Stimulated activated CD4-positive, alpha-beta T cell treated with anti-CD3 and anti-CD28 coated beads, Interleukin-1b, Interleukin-23, amount 100 ng/mL, for 48 hours (primary cell): Measurements from ENCODE around the gene WDR86.

Experiments
- DNase-seq: peaks from one replicate; pipeline ENCODE4 v3.0.0-alpha.2; 2020

WDR86 gene

DNA sequence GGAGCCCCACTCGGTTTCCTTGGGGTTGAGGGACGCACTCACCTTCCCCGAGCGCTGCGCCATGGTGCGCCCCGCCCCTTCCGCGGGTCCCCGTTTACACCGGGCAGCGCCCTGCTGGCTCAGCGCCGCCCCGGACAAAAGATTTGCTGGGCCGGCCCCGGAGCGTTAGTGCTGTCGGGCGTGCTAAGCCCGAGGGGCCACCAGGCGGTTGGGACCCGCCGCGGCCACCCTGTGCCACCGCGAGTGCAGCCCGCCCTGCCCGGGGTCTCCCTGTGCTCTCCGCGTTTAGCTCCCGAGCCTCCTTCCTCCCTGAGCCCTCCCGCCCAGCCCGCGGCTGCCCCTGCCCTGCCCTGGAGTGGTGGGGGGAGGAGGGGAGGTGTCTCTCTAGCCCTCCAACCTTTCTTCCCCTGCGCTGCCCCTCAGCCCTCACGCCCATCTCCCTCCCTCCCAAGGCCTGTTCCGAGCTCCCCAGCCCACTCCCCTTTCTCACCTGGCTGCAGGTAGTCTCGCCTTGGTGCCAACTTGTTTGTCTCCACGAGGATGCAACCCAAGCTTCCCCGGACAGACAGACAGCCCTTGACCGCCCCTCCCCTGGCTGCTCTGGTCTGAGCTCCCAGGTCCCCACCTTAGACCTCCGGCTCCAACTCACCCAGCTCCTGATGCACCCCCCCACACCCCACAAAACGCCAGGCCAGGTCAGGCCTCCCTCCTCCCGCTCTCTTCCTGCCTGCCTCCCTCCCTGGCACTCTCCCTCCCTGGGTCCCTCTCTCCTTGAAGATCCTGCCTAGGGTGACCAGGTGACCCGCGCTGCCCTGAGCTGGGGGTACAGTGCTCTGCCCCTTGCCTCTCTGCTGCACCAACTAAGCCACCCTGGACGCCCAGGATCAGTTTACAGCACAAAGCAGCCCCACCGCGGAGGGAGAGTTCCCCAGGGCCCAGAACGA, 30.3 kb upstream of the WDR86 start, which contains the start of gene CRYGN:
CRYGN (minus strand) TSS at position 287 of the 944 bp plus-strand sequence; CDS start at position 63, 224 bp downstream.
- DNase-seq = no peak

DNA sequence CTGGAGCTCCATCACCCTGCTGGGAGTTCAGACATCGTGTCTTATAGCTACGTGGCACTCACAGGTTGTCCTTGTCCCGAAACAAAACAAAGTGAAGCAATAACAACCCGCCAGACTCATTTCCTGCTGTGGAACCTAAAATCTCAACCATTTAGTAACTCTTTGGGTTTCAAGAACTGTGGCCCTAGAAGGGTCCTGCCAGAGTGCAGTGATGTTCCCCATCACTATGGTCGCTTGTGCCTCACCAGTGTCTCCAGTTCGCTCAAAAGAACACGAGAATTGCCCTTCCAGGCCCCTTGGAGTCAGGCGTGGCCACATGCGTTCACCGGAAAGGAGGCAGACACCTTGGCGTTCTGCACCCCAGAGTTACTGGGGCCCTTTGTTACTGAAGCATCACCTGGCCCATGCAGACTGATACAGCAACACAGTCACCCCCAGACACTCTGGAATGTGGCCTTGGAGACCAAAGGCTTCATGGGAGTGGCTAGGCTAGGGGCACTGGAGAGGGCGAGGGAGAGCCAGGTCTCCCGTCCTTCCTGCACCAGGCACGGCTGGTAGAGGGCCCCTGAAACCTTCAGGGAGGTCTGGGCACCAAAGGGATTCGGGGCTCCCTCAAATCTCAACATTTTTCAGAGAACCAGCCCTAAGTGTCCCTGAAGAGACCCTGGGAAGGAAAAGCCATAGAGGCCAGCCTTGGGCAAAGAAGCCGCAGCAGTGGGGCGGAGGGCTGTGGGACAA, 29.2 kb upstream of the WDR86 start:
- DNase-seq = no peak

DNA sequence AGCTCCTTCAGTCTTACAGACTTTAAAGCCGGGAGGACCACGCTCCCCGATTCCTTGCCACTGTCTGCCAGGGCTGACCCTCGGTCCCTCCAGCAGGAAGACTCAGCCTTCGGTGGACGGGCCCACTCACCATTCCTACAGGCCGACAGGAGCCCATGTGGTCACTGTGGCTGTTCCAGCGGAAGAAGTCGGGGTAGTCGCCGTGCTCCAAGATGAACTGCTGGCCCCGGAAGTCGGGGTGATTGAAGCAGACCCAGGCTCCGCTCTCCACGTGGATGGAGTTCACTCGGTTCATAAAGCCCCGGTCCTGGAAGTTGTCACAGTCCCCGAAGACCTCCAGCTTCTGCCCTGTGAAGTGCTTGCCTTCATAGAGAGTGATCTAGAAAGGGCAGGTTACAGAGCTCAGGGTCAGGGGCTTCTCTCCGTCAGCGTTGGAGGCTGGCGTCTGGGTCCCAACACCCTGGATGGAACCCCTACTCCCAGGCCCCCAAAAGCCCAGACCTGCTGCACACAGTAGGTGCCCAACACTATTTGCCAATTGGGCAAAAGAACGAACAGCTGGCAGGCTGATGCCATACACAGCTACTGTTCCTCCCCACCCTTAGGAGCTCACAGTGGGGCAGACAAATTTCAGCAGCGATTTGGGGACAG, 28.2 kb upstream of the WDR86 start:
- no peak for DNase-seq

DNA sequence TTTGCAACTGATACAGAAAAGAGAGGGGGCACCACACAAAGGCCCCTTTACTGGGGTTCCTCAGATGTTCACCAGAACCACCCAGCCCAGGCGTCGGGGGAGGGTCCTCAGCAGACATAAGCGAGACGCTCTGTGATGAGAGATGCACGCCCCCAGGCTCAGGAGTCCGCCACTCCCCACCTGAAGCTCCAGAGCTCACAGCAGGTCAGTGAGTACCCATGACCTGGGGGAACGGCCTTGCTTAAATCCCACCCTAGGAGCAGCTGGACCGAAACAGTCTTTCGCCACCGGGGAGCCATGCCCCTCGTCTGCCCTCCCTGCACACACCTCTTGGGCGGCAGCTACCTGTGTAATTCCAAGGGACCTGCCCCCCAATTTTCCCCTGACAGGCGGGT, 27.3 kb upstream of the WDR86 start:
- DNase-seq = no peak

DNA sequence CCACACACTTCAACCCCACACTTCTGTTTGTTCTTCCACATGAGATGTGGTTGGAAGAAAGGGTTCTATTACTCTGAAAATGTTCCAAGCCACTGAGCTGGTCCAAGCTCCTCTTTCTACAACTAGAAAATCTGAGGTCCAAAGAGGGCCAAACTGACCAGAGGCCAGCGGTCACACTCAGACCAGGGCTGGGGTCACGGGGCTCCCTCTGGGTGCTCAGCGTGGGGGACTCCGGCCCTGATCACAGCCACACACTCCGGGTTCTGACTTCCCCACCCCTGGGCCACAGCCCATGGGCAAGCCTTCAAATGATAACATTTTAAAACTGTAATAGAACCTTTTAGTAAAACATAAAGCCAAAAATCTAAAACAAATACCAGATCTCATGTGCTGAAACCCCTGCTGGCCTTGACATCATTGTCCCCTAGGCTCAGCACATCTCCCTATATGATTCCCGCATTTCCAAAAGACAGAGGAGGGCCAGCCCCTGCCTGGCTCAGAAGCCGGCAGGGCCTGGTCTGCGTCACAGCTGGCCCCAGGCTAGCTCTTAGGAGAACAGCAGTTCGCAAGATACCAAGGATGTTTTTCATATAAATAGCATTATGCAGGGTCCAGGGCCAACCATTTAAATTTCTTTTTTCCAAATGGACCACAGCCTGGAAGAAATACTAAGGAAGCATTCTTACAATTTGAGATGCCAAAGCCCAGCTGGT, 26.8 kb upstream of the WDR86 start:
- DNase-seq = no peak

DNA sequence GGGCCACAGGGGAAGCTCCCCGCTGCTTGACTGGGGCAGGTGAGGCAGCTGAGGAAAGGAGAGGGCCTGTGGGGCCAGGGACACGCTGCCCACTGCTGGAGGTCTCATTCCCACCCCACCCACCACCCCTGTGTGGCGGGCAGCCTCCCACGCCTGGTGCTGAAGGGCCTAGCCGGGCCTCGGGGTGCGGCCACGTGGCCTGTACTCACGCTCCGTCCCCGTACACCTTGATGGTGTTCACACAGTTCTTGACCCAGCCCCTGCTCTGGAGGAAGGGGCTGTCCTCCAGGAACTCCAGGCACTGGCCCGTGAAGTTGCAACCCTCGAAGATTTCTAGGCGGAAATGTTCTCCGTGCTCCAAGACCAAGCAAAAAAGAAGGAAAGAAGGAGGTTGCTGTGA, 26.1 kb upstream of the WDR86 start:
- no peak for DNase-seq

DNA sequence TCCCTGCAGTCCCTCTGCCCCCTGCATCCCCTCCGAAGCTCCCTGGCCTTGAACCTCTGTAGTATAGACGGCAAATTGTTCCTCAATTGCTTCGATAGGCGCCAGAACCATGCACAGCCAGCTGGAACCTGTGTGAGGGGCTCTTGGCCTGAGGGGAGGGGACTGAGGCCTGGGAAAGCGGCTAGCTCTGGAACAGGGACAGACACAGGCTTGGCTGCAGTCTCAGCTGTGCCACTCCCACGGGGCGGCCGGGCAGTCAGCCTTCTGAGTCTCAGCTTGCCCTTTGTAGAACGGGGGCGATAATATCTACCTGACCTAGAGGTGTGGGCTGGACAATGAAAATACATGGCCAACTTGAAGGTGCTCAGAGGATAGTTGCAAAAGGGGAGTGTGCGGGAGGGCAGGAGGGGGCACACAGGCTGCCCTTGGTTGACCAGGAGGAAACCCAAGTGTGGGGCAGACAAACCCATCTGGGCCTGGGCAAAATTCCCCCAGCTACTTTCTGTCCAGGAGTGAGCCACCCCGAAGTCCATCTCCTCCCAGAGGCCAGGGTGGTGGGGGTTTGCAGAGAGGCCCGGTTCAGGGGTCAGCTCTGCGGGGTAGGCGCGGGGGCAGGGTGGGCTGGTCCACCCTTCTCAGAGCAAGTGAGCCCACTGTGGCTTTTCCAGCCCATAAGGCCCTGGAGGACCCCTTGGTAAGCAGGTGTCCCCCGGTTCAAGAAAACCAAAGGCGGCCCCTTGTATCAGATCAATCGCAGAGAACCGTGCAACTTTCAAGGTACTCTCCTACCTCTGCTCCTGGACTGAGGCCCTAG, 25.5 kb upstream of the WDR86 start:
- DNase-seq = no peak

DNA sequence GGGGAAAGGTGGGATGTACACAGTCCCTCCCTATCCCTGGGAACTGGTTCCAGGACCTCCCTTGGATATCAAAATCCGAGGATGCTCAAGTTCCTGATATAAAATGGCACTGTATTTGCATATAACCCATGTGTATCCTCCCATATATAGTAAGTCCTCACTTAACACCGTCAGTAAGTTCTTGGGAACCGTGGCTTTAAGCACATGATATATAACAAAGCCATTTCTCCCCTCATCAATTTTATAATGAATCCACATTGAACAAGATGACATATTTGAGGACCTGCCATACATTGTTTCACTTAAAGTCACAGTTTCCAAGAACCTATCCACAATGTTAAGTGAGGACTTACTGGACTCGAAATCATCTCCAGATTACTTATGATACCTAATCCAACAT, 24.7 kb upstream of the WDR86 start:
- DNase-seq = no peak

DNA sequence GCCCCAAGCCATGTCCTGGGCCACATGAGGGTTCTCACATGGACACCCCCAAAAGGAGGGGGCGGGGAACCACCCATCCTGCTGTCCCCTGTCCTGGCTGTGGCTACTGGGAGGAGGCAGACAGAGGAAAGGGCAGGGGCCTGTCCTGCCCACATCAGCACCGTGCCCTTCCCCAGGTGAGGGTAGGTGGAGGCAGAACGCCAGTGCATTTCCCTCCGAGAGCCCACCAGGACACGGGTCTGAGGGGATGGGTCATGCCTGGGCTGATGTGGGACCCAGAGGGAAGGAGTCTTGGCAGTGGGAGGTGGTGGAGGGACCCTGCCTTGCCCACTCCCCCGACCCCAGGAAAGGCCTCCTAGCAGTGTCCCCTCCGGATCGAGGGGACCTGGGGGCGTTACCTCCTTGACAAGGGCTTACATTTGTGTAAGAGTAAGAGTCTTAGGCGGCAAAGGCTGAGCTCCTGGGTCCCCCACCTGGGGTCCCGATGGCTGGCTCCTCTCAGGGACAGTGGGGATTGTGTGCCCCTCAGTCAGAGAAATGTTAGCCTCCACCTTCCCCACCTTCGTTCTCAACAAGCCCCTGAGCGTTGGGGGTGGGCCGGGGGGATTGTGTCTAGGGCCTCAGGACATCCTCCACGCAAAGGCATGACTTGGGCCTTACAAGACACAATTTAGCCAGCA, 24.0 kb upstream of the WDR86 start:
- DNase-seq = no peak

DNA sequence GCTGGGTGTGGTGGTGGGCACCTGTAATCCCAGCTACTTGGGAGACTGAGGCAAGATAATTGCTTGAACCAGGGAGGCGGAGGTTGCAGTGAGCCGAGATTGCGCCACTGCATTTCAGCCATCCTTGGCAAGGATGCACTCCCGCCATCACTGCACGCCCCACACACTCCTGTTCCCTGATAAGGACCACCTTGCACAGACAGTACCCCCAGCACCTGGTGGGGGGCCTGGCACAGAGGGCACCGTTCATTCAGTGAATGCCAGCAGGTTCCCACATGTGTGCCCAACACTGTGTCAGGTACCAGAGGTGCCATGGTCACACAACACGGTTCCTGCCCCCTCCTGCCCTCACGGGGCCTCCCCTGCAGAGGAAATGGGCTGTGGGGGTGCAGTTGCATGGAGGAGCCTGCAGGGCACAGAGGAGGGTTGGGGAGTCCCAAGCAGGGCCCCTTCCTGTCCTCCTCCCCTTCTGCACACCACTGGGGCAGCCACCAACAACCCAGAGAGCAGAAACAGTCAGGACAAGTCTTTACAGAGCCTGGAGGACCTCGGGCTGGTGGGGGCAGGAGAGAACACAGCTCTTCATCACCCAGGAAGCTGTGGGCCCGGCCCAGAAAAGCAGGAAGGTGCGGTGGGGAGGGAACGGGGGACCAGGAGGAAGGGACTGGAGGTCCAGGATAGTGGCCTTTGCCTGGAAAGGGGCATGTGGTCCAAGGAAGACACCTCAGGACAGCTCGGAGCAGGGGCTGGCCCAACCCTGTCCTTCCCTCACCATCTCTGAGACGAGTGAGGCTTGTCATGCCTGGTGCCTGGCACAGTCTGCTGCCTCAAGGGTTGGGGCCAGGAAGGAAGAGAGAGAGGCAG, 23.1 kb upstream of the WDR86 start:
- DNase-seq = peak; percentile 73

DNA sequence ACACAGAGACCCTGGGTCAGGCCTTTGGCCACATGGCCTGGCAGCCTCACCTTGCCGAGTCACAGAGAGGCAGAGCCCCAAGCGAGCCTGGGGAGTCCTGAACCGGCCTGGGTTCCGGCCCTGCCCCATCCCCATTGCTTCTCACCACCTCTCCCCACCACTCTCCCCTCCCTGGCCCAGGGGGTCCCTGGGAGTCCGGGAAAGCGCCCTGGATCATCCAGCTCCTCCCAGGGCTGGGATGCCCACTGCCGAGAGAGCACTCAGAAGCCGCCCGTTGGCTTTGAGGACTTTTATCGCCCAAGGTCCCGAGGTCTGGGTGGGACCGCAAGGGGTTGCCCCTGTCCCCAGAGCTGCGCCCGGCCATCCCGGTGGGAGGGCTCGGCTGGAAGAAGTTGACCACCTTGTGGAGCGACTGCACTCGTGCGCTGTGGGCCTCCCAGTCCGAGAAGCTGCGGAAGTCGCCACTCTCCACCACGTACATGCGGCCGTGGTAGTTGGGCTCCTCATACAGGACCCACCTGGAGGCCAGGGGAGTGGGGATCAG, 22.0 kb upstream of the WDR86 start:
- DNase-seq = no peak

DNA sequence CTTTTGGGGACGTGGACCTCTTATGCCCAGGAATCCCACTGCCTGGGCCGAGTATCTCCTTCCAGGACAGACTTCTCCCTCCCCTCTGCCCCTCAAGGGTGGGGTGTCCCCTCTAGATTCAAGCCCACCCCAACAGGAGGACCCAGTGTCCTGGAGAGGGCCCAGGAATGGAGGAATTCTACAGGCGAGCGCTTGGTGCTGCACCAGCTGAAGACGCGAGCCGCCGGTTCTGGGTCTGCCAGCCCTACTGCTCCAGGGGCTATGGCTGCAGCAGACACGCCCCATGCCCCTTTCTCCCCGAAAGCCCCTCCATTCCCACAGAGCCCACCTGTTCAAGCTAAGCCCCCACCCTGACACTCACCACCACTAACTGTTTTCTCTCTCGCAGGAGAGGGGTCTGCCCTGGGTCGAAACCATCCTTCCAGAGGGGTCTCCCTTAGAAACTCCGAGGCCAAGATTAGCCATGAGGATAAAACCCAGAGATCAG, 21.5 kb upstream of the WDR86 start:
- DNase-seq = no peak

DNA sequence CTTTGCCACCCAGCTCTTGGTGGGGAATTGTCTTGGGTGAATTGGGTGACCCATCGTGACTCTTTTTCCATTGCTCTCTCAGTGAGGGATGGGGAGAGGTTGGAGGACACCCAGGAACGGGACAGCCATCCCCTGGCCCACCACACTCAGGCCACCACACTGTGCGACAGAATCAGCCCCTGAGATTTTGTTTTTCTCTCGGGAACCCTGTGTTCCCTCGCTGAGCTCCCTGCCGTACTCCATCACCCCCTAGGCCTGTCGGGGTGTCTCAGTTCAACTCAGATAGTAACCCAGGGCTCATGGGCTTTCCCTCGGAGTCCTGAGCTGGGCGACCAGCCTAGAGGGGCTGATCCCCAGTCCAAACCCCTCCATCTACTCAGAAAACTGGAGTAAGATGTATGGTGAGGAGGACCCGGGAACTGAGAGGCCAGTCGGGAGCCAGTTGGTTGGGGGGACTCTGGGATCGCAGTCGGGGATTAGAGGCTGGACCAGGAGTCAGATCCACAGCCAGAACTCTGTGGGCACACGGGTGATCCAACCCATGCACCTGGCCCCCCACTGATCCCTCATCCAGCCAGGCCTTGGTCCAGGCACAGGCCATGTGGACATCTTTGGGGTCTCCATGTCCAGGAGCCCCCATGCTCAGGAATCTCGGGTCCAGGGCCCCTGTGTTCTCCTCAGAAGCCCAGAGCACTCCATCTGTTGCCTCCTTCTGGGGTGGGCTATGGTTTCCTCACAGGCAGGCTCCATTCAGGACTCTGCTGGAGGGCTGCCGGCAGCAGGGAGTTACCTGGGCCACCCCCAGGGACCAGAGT, 20.8 kb upstream of the WDR86 start:
- no peak for DNase-seq

DNA sequence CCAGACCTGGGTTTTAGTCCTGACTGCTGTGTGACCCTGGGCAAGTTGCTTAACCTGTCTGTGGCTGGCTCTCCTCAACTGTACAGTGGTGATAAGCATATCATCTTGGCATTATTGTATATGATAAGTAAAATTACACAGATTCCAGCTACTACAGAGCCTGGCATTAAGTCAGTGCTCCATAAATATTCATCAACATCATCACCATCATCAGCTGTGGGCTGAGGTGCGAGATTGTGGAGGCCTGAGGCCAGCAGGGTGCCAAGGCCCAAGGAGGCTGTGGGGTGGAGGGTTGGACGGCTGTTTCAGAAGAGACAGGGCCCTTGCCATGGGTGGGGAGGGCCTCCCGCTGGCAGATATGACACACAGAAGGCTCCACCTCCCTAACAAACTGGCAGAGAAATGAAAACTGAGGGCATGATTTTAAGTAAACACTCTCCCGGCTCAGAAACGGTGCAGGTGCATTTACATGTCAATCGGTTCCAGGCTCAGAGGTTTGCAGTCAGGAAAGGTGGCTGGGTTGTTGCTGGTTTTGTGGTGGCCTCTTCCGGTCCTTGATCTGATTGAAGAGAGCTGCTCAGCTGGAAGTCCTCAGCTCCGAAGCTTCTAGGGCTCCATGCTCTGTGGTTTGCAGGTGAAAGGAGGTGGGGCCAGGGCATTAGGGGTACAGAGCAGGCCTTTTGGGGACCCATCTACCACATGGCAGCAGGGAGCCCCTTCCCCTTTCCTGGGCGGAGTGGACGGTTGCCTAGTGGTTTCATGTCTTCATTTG, 19.9 kb upstream of the WDR86 start:
- peak; percentile 22 for DNase-seq

DNA sequence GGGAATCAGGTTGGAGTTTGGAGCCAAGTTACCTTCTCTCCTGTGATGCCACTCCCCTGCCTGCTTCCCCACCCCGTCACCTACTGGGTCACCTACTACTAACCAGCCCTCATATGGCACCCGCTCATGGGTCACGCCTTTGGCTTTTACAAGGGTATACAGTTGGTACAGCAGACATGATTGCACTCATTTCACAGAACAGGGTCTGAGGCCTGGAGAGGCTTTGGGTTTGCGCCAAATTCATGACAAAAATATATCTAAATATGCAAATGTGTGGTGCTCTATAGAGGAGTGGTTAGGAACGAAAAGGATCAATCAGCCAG, 19.4 kb upstream of the WDR86 start:
- no peak for DNase-seq

DNA sequence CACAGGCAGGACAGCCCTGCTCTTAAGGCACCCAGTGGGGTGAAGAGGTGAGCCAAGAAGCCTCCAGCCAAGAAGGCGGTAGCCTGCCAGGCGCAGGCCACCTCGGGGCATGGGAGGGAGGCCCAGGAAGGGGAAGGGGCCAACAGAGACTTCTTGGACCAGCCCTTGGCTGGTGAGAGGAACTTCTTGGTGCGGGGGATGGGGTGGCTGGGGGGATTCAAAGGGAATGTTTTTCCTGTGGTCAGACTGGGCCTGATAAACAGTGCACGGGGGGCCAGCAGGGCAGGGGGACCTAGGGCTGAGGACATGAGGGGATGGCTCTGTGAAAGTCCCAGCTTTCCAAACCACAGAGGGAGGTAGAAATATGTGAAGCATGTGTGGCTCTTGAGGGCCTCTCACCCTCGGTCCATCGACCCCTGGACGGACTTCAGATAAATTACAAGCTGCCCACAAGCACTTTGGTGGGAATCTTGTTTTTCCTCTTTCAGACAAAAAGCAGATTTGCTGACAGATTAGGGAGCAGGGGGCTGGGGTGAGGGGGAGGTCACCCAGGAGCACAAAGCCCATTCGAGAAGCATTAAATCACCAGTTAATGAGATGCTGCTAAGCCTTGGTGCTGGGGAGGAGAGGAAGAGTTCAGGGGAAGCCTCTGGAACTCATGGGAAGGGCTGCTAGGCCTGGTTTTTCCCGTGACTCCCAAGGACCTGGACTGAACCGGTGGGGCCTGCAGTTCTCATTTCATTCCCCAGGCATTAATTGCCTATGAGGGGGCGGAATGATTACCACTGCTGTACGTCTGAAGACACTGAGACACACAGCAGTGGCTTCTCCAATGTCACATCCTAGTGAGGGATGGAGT, 18.8 kb upstream of the WDR86 start:
- no peak for DNase-seq

DNA sequence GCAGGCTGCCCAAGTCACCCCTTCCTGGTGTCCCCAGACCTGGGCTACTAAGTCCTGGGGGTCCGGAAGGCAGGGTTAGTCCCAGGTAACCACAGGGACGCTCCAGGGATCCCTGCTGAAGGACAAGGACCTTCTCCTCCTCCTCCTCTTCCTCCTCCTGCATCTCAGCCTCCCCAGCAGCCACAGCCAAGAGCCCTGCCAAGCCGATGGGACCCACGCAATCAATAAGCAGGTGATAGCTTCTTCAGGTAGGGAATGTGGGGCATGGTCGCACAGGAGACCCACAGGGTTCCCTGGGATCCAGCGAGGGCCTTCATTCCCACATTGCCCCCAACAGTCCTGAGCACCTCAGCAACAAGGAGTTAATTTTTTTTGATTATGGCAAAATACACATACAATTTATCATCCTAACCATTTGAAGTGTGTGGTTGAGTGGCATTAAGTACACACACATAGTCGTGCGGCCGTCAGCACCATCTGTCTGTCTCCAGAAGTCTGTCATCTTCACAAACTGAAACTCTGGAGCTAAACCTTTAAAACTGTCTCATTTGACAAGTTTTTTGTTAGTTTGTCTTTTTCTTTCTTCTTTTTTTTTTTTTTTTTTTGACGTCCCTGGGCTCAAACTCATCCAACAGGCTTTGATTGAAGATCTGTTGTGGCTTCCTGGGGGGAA, 18.0 kb upstream of the WDR86 start:
- no peak for DNase-seq
